ENCODE measurements around the gene HERC6.

GRCh38 chr4:88451205-88451604 is 72.6 kb downstream of the HERC6 start:
- TF ChIP-seq, protein P1, sequence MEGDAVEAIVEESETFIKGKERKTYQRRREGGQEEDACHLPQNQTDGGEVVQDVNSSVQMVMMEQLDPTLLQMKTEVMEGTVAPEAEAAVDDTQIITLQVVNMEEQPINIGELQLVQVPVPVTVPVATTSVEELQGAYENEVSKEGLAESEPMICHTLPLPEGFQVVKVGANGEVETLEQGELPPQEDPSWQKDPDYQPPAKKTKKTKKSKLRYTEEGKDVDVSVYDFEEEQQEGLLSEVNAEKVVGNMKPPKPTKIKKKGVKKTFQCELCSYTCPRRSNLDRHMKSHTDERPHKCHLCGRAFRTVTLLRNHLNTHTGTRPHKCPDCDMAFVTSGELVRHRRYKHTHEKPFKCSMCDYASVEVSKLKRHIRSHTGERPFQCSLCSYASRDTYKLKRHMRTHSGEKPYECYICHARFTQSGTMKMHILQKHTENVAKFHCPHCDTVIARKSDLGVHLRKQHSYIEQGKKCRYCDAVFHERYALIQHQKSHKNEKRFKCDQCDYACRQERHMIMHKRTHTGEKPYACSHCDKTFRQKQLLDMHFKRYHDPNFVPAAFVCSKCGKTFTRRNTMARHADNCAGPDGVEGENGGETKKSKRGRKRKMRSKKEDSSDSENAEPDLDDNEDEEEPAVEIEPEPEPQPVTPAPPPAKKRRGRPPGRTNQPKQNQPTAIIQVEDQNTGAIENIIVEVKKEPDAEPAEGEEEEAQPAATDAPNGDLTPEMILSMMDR (conservative IDR thresholded peaks at IDR 0.05; ENCODE audit: low read length): no peak
- no peak for TF ChIP-seq EZH2phosphoT487 (IDR thresholded peaks at IDR 0.05; ENCODE audit: borderline replicate concordance)
